Fibroblast of skin of left quadriceps (primary cell): ENCODE data around the gene SERPINB6.
"Not testable (repeated sequence)": the region's sequence is repeated elsewhere in the genome, so short reads cannot be mapped to it uniquely, and the experiment has no call there.

ENCODE experiments used
- DNase-seq, 2 experiments: peaks; one replicate each; pipeline ENCODE4 v3.0.0-alpha.2; 2013; ENCODE audit warnings: low read depth in 2 of 2

The SERPINB6 gene

DNA sequence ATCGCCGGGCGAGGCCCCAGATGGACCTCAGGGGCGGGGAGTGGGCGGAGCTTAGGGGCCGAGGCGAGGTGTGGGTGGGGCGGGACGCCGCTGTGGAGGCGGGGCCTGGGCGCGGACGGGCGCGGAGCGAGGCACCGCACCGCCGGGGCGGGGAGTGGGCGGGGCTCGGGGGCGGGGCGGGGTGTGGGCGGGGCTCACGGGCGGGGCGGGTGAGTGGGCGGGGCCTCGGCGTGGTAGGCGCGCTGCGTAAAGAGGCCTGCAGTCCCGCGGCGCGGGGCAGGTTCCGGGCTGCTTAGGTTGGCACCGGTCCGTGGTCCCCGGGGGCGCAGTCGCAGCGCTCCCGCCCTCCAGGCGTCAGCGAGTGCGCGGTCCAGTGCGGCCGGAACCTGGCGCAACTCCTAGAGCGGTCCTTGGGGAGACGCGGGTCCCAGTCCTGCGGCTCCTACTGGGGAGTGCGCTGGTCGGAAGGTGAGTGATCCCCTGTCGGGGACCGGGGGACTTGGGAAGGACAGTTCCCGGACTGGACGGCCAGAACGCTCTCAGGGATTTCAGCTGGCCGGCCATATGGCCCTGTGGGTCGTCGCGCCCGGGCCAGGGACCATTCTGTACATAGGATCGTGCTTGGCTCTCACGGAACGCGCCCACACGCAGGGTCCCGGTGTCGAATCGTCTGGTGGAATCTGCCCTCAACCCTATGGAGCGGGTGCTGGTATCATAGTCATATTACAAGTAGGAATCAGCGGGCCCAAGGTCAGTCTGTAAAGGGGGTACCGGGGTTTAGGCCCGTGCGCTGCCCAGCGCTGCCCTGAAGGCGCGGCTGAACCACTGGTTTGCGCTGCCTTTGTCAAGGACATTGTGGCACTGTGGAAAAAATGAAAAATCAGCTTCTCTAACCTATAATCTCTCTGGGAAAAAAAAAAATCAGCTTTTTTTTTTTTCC lies 28.5 kb upstream of the SERPINB6 start, which contains the start of gene NQO2:
NQO2 (plus strand) TSS at position 277 of the 940 bp plus-strand sequence. CDS start 6,659 bp downstream, outside the sequence.
- DNase-seq: peak in 1 of 2 experiments; percentile 67

DNA sequence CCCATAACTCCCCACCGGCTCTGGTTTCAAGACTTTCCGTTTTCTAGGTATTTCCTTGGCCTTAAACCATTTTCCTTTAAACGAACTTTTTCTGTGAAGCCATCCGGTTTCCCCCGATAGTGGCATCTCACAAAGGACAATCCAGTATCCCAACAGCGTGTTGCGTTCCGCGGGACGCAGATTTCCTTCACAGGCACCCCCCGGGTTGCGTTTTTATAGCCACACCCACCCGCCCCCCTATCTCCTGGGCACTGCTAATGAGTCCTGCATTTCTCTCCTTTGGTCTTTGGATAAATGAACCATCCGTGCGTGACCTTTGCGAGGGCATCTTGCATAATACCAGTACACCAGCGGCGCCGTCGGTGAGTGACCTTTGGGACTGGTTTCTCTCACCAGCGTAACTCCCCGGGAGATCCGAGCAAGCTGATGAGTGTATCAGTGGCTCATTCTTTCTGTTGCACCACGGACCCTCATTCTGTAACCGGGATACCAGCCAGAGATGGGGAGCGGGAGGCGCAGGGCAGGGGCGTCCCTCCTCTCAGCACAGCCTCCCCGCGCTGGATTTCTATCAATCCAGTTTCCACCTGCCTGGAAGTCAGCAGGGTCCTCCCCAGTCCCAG lies 27.7 kb upstream of the SERPINB6 start:
- DNase-seq: no peak

DNA sequence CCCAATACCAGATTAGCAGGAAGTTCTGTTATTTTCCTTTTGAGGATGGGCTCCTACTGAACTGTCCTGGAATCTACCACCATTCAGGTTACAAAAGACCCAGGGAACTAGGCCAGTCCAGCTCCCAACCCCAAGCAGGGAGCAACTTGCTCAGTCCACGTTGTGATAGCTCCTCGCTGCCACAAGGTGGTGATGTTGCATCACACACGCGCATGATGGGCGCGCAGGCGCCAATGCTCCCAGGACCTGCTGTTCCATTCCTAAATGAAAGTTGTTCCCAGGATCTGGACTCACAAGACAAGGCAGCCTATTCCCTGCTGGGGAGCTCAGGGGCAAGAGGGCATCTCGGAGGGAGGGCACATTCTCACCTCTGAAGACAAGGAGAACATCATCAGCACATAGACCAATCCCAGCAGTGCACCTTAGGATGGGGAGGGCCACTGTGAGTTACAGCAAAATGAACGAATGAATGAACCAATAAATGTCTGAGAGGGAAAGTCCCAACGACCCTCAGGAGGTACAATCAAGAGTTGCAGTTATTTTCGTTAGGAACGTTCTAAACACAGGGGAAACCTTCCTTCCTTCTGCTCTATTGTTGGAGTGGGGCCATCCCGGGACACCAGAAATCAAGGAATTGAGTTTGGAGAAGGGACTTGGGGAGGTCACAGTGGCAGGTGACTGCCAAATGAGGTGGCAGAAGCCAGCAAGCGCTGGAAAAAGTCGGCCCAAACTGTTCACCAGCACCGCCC lies 27.1 kb upstream of the SERPINB6 start:
- DNase-seq: not testable (repeated sequence)

DNA sequence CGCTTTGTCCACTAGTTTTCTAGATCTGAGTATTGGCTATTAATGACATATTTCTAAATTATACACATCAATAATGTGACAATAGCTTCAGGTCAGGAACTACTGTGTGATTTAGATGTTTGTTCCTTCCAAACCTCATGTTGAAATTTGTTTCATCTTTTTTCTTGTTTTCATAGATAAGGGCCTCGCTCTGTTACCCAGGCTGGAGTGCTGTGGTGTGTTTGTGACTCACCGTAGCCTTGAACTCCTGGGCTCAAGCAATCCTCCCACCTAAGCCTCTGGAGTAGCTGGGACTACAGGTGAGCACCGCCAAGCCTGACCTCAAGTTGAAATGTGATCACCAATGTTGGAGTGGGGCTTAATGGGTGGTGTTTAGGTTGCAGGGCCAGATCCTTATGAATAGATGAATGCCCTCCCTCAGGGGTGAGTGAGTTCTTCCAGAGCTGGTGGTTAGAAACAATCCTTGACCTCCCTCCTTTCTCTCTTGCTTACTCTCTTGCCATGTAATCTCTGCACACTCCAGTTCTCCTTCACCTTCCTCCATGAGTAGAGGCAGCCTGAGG lies 22.5 kb upstream of the SERPINB6 start:
- no peak for DNase-seq

DNA sequence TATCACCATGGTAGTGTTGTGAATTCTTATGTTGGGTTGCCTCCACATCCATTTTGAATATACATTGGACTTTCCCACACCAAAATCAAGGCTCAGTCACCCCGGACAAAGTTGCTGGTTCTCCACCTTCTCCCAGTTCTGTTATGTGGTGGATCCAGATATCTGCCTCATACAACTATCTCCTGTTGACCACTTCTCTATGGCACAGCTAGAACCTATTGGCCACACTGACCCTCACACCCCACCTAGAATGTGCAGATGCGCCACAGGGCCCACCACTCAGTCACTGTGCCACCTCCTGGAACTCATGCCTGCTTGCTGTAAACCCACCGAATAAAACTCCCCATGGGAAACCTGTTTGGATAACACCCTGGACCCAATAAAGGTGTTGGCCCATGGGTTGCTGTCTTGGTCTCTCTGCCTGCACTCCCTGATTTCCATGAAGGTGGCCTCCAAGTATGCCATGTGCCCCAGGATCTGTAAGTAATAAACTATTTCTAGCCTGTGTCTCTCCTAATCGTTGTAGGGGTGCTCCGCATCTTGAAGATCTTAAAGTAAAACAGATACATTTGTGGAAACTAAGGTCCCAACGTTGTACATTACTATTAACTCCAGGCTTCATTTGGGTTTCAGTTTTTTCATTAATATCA lies 21.1 kb upstream of the SERPINB6 start:
- no peak for DNase-seq

DNA sequence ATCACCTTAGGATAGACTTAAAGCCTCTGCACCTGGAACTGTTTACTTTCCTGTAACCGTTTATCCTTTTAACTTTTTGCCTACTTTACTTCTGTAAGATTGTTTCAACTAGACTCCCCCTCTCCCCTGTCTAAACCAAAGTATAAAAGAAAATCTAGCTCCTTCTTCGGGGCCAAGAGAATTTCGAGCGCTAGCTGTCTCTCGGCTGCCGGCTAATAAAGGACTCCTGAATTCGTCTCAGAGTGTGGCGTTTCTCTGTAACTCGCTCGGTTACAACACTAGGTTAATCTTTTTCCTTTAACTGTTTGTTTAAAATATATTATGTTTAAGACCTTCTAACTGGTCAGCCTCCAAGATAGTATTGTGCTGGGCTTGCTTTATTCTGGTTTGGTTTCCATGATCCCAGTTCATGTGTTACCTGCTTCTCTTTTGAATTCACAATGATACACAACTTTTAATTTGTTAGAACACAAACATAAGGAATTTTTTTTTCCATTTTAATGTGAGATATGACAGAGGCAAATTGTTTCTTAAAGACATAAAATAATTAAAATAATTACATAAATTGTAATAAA lies 19.7 kb upstream of the SERPINB6 start:
- DNase-seq: no peak

DNA sequence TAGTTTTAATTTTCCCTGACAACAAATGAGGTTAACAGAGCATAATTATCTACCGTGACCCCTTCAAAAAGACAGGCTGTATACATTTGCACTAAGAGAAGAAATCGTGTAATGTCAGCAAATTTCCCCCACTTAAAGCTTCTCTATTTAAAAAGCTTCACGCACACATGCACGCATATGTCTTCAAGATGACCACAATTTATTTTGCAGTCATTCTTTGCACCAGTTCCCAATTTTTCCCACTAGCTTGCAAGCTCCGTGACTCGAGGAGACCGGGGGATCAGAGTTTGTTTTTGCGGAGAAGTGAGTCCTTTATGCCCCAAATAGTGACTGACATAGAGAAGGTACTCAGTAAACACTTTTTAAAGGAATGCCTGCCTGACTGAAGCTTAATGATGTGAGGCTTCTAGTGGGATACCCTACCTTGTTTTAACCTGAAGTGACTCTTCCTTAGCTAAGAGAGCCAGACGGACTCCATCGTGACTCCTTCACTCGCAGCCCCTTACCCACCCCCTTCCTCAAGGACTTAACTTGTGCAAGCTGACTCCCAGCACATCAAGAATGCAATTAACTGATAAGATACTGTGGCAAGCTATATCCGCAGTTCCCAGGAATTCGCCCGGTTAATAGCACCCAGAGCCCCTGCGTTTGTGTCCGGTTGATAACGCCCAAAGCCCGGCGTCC lies 19.0 kb upstream of the SERPINB6 start:
- DNase-seq: no peak

DNA sequence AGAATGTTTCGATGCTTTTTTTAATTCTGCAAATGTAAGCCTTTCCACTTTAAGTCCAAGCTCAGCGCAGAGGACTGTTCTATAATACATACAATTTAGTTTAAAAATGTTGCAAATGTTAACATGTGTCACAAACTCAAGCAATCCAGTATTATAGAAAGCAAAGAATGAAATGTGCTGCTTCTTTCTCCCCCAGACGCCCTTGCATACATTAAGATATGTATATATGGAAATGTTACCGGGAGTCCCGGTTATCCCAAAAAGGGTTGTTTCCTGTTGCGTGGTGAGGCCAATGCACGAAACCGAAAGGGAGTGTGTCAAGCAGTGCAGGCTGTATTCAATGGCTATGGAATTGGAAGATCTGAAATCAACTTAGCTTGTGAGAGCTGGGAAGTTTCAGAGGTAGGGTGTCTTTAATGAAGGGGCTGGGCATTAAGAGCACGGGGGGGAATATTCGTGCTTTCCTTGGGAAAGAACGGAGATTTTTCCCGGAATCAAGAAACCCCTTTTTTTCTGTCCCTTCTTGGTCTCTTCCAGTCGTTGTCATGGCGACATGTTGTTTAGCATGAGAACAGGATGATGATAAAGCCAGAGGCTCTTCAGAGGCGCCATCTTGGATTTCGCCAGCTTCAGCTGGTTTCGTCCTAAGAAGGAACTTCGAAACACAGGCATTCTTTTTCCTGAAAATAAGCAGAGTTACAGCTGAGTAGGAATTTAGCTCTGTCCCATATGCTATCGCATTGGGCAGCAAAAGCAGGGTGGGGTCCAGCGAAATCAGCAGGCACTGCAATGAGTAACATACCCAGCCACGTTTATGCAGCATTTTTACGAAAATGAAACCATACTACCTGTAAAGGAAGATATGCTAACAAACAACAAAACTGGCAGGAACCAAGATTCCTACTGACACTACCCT lies 18.2 kb upstream of the SERPINB6 start:
- DNase-seq: peak; percentile 92 to 93

DNA sequence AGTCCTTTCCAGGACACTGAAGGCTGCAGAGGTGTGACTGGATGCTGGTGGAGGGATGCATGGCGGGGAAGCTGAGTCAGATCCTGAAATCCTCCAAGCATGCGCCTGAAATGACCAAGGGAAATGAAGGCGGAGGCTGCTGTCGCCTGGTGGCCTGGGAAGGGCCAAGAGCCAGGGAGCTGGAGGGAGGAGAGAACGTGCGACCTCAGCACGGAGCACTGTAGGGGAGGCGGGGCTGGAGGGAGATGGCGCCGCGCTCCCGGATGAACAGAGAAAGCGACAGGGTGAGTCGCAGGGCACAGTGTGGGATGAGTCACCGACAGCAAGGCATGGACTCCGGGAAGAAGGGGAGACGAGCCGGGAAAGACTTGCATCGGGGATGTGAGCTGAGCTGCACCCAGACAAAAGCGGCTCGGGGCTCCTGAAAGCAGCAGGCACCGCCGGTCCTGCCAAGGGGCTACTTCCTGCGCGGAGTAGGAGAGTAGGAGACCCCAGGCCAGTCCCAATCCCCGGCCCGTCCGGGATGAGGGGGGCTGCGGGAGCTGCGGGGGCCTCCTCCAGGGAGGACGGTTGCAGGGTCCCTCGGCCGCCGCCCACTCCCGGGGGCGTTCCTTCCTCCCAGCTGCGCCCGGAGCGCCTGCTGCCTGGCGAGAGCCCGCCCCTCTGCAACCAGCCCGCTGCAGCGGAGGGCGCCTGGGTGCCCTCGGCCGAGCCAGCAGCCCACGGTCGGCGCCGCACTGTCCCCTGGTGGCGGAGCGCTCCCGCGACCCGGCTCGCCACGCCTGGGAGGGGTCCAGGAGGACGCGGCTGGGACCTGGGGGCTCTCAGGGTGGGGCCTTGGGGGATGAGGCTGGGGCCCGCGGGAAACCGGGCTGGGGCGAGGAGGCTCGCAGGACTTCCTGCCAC lies 17.3 kb upstream of the SERPINB6 start:
- DNase-seq: peak; percentile 83 to 88

DNA sequence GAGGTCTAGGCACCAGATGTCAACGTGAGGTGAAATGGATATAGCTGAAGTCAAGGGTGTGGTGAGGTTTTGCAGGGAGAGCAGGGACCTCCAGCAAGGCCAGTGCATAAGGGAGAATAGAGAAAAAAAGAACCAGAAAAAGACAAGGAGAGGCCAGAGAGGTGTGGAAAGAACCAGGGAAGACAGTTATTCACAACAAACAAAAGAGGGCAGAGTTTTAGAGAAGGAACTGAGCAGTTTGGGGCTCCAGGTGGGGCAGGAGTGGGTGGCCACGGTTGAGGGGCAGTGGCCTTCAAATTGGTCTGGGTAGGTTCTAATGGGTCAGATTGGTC lies 16.7 kb upstream of the SERPINB6 start:
- no peak for DNase-seq

DNA sequence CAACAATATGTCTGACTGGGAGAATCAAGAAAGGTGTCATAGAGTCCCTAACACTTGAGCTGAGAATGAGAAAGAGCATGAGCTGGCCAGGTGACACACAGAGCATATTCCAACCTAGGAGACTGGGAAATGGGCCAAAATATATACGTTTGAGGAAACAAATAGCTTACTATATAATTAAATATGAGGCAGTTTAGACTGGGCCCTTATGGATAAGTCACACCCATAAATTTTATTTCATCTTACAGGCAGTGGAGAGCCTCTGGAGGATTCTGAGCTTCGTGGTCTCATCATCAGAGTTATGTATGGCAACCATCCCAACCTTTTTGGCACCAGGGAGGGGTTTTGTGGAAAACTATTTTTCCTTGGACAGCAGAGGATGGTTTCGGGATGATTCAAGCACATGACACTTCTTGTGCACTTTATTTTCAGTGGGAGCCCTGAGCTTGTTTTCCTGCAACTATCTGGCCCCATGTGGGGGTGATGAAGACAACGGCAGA lies 15.4 kb upstream of the SERPINB6 start:
- peak; percentile 97 for DNase-seq

DNA sequence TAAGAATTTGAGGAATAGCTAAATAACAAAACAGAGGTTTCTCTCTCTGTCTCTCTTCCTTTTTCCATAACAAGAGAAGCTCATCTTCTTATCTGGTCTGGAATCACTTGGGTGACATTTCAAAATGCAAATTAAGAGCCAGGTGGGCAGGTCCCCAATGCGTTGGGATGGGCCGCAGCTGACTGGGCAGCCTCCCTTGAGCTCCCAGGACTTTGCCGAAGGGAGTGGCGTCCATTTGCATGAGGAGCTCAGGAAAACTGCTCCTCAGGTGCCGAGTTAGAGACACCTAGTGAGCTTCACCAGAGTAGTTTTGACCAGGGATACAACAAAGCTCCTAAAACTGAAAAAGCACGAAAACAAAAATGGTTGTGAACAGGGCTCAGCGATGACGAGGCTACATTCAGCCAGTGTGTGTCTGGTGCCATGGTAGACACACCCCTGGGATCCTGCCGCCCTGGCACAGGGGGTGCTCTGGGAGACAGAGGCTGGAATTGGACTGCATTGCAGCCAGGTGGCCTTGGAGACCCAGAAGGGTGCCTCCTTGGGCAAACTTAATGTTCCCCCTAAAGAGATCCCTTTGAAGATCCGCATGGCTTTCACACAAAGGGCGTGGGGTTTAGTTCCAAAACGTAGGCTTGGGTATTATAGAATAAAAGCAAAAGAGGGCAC lies 13.5 kb upstream of the SERPINB6 start:
- DNase-seq: no peak

DNA sequence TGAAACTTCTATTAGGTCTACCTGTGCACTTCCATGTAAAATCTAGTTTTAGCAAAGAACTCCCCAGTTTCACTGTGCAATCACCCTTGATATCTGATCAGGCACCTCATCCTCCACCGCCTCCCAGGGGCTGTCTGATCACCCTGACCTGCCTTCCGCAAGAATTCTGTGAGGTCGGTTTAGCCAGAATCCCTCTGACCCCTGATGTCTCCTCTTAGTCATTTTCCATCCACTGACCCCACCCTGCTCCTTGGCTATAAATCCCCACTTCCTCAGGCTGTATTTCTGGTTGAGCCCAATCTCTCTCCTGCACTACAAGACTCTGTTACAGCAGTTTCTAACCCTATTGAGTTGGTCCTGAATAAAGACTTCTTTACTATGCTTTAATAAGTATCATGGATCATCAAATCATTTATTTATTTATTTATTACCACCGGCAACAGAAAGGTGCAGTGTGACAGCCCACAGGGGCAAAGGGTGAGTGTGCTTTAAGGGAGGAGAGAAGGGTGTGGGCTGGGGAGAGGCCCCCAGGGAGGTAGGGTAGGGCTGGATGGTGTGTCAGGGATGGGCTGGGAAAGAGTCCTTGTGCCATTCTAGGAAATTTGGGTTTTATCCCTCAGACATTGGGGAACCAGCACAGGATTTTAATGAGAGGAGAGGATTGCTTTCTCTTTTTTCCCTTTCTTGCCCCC lies 11.2 kb upstream of the SERPINB6 start:
- DNase-seq: no peak

DNA sequence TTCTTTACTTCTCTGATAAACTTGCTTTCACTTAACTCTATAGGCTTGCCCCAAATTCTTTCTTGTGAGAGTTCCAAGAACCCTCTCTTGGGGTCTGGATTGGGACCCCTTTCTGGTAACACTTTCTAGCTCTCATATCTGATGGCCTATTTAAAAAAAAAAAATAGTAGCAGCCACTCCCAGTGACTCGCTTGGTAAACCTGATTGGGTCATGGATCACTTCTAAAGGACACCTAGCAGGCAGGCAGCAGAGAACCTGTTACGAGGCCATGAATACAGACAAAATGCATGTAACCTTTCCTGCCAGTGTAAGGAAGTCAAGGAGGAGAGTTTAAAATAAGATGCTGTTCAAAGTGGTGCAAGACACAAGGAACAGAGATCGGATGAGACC lies 9.1 kb upstream of the SERPINB6 start:
- DNase-seq: no peak

DNA sequence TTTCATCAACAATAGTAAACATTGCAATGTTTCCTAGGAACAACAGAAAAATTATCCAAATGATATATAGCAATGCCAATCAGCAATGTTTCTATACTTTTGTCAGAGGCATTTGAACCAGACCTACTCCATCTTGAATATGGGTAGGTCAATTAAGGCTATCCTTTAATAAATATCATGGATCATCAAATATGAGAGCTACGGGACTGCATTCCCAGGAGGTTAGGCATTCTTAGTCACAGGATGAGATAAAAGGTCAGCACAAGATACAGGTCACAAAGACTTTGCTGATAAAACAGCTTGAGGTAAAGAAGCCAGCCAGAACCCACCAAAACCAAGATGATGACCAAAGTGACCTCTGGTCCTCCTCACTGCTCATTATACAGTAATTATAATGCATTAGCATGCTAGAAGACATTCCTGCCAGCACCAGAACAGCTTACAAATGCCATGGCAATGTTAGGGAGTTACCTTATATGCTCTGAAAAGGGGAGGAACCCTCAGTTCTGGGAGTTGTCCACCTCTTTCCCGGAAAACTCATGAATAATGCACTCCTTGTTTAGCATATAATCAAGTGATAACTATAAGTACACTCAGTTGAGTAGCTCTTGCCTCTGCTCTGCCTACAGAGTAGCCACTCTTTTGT lies 8.6 kb upstream of the SERPINB6 start:
- no peak for DNase-seq

DNA sequence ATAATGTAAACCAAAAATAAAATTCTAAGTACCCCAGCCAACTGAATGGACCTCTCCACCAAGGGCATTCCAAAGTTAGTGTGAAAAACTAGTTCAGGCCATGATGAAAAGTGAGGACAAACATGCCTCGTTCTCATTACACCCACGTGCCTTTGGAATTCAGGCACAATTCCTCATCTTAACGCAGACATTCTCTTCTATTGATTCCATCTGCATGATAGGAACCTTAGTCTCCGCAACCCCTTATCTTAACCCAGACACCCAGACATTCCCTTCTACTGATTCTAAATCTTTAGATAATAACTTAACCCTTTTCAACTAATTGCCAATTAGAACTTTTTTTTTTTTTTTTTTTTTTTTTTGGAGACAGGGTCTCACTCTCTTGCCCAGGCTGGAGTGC lies 7.6 kb upstream of the SERPINB6 start:
- DNase-seq: no peak
